ENCODE measurements around the gene BAIAP2.

Gene BAIAP2

GRCh38 chr17:81166033-81166492 is 131.1 kb downstream of the BAIAP2 start, which contains the start of gene AATK:
Gene AATK (minus strand): TSS chr17:81166221. CDS start chr17:81165992, 229 bp downstream.
- H3K4me3 ChIP-seq (ENCODE audit: low read depth in 1 of 2, low read length in 1 of 2), result peak within 1 kb of the TSS; percentile 32 to 55
- TF ChIP-seq, protein P1, sequence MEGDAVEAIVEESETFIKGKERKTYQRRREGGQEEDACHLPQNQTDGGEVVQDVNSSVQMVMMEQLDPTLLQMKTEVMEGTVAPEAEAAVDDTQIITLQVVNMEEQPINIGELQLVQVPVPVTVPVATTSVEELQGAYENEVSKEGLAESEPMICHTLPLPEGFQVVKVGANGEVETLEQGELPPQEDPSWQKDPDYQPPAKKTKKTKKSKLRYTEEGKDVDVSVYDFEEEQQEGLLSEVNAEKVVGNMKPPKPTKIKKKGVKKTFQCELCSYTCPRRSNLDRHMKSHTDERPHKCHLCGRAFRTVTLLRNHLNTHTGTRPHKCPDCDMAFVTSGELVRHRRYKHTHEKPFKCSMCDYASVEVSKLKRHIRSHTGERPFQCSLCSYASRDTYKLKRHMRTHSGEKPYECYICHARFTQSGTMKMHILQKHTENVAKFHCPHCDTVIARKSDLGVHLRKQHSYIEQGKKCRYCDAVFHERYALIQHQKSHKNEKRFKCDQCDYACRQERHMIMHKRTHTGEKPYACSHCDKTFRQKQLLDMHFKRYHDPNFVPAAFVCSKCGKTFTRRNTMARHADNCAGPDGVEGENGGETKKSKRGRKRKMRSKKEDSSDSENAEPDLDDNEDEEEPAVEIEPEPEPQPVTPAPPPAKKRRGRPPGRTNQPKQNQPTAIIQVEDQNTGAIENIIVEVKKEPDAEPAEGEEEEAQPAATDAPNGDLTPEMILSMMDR (IDR thresholded peaks at IDR 0.05), result no peak
- peaks cover 54% of the 10 kb centered on the region for H3K27me3 ChIP-seq
- no peaks in the 10 kb centered on the region for H3K9me3 ChIP-seq
- no peaks in the 10 kb centered on the region for H3K36me3 ChIP-seq
- H3K27ac ChIP-seq, result no peak within 1 kb of the TSS
- peaks cover 7 to 15% of the 10 kb centered on the region in 2 experiments for H3K4me1 ChIP-seq (ENCODE audit: control insufficient read depth in 1 of 2, insufficient read depth in 1 of 2, low read depth in 1 of 2, low read length in 1 of 2)
